K562 (cell line): ENCODE data around the gene FIGLA. TPM values are rescaled to one million over a fixed set of nuclear protein-coding genes. Genes with fewer than 3 reads are reported as not detected.

Experiments
- BDP1 ChIP-seq: IDR thresholded peaks from 3 replicates; pipeline ENCODE4 v1.6.1; 2011; ENCODE audit not compliant: insufficient read length, insufficient read depth
- HDAC3 ChIP-seq: fragments of 450-650 bp; IDR thresholded peaks from 2 replicates; pipeline ENCODE4 v1.6.1; 2018; ENCODE audit warnings: borderline replicate concordance, mild to moderate bottlenecking, moderate library complexity; ENCODE audit not compliant: partially characterized antibody
- HMGXB4 ChIP-seq: sonication (generic); formaldehyde crosslinking; IDR thresholded peaks from 2 replicates; pipeline ENCODE4 v1.8.1; 2023; ENCODE audit warnings: mild to moderate bottlenecking, missing genetic modification reagents
- KDM4B ChIP-seq, 2 experiments: fragments of 450-650 bp in 1 of 2; sonication (generic) in 1 of 2; IDR thresholded peaks; 2 replicates each; pipeline ENCODE4 v1.6.1; 2016 to 2017; ENCODE audit warnings: borderline replicate concordance in 2 of 2, antibody characterized with exemption in 1 of 2, low read depth in 1 of 2, mild to moderate bottlenecking in 1 of 2
- NFXL1 ChIP-seq: fragments of 450-650 bp; formaldehyde crosslinking; IDR thresholded peaks from 2 replicates; pipeline ENCODE4 v1.4.0; 2021; ENCODE audit warnings: mild to moderate bottlenecking
- PTRF ChIP-seq: fragments of 450-650 bp; IDR thresholded peaks from 2 replicates; pipeline ENCODE4 v1.6.1; 2016; ENCODE audit warnings: mild to moderate bottlenecking, missing genetic modification characterization, missing compliant biosample characterization
- RBBP5 ChIP-seq: fragments of 200-600 bp; sonication (generic); IDR thresholded peaks from 2 replicates; pipeline ENCODE4 v1.6.1; 2012; ENCODE audit warnings: borderline replicate concordance, mild to moderate bottlenecking, low read length, control low read depth, inconsistent platforms; ENCODE audit not compliant: insufficient read depth, poor library complexity, severe bottlenecking
- RBFOX2 ChIP-seq: fragments of 200-400 bp; formaldehyde crosslinking; IDR thresholded peaks from 2 replicates; pipeline ENCODE4 v1.6.1; 2017; ENCODE audit warnings: low read depth, mild to moderate bottlenecking, low read length, moderate library complexity
- RNF219 ChIP-seq: fragments of 250-450 bp; sonication (Bioruptor Pico); IDR thresholded peaks from 2 replicates; pipeline ENCODE4 v1.5.0; 2022; ENCODE audit warnings: mild to moderate bottlenecking
- TAL1 ChIP-seq: fragments of 450-650 bp; IDR thresholded peaks from 2 replicates; pipeline ENCODE4 v1.6.1; 2016; ENCODE audit warnings: mild to moderate bottlenecking
- TCF3 ChIP-seq: sonication (generic); formaldehyde crosslinking; IDR thresholded peaks from 2 replicates; pipeline ENCODE4 v1.4.0; 2020; ENCODE audit warnings: mild to moderate bottlenecking, missing genetic modification reagents
- ZNF282 ChIP-seq: sonication (generic); formaldehyde crosslinking; IDR thresholded peaks from 2 replicates; pipeline ENCODE4 v1.8.1; 2023; ENCODE audit warnings: missing genetic modification reagents
- ZSCAN32 ChIP-seq: fragments of 450-650 bp; formaldehyde crosslinking; IDR thresholded peaks from 2 replicates; pipeline ENCODE4 v1.4.0; 2020; ENCODE audit warnings: mild to moderate bottlenecking, moderate library complexity
- ZZZ3 ChIP-seq: fragments of 450-650 bp; IDR thresholded peaks from 2 replicates; pipeline ENCODE4 v1.6.1; 2016; ENCODE audit warnings: antibody characterized with exemption, mild to moderate bottlenecking, moderate library complexity
- polyA plus RNA-seq, 8 experiments: library from polyadenylated mRNA; depleted of rRNA in 4 of 8; stranded (reverse) in 5 of 8; unstranded in 3 of 8; fragments of >200 nt; fragmentation: Nextera tagmentation in 2 of 8; fragmentation: Illumina TruSeq in 1 of 8; extraction: Ambion mirVana in 2 of 8; extraction: Trizol in 1 of 8; gene quantifications; 2 replicates each; pipeline versions ENCODE4 v1.2.1 to v1.2.3, GENCODE V29; 2011 to 2014; ENCODE audit warnings: inconsistent platforms in 1 of 8, missing spikeins in 1 of 8
- total RNA-seq, 7 experiments: library from RNA; depleted of rRNA in 6 of 7; stranded (reverse); fragments of >200 nt in 6 of 7; fragmentation: Illumina TruSeq in 2 of 7; extraction: Trizol in 2 of 7; gene quantifications; 2 replicates each; pipeline versions ENCODE4 v1.2.1 to v1.2.3, GENCODE V29; 2011 to 2021; ENCODE audit warnings: low replicate concordance in 1 of 7

Gene FIGLA
- total and polyA plus RNA-seq, 9 of the 15 experiments (the other 6 are each of a cell fraction or from before 2014, with no cell fraction given), result not detected

- TF ChIP-seq RNF219 (no peak), PTRF (tag) (no peak), RBFOX2 (no peak), TAL1 (peak; percentile 51), BDP1 (no peak), HDAC3 (no peak), TCF3 (CRISPR knock-in tag) (peak; percentile 63), NFXL1 (no peak), RBBP5 (no peak), ZNF282 (no peak), KDM4B (IDR thresholded peaks at IDR 0.05; ENCODE audit: borderline replicate concordance in 2 of 2, low read depth in 1 of 2) (no peak), HMGXB4 (CRISPR knock-in tag) (no peak), ZSCAN32 (CRISPR knock-in tag) (no peak), ZZZ3 (no peak)
Observed at GRCh38 chr2:70835643-70836042, 45.2 kb upstream of the FIGLA start, which contains the start of gene CD207 (continued).
